ENCODE measurements around the gene UNC5A.

UNC5A gene

DNA sequence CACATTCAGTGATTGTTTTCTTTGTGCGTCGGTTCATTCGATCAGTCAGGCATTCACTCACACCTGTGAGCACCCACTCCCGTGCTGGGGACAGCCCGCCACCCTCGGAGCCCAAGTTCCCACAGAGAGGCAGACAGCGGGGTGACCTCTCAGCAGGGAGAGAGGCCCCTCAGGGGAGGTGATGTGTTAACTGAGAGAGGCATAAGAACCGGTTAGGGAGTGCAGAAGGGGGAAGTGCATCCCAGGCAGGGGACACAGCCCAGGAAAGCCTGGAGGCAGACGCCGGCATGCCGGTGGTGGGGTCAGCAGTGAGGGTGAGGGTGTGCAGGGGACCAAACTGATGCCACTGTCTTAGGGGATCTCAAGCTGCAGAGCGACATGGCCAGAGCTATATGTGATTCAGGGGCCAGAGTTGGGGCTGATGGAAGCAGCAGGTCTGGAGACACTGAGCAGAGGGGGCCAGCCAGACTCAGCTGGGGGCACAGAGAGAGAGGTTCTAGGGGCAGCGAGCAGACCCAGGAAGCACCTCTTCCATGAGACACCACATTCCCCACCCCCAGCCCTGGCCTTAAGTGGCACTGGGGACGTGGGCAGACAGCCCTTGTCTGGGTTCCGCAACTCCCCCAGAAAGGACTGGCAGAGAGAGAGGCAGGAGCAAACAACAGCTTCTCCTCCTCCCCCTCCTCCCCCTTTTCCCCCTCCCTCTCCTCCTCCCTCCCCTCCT is 52.8 kb downstream of the UNC5A start:
- DNase-seq (ENCODE audit: low read depth in 1 of 2, low spot score in 1 of 2) = no peak
- TF ChIP-seq SPI1 (IDR thresholded peaks at IDR 0.05; ENCODE audit: borderline replicate concordance, low read depth) (peak; percentile 55), POLR2AphosphoS5 (IDR thresholded peaks at IDR 0.05; ENCODE audit: low read depth) (no peak), GABPA (IDR thresholded peaks at IDR 0.05; ENCODE audit: low read depth) (no peak)
- TF ChIP-seq, protein P1, sequence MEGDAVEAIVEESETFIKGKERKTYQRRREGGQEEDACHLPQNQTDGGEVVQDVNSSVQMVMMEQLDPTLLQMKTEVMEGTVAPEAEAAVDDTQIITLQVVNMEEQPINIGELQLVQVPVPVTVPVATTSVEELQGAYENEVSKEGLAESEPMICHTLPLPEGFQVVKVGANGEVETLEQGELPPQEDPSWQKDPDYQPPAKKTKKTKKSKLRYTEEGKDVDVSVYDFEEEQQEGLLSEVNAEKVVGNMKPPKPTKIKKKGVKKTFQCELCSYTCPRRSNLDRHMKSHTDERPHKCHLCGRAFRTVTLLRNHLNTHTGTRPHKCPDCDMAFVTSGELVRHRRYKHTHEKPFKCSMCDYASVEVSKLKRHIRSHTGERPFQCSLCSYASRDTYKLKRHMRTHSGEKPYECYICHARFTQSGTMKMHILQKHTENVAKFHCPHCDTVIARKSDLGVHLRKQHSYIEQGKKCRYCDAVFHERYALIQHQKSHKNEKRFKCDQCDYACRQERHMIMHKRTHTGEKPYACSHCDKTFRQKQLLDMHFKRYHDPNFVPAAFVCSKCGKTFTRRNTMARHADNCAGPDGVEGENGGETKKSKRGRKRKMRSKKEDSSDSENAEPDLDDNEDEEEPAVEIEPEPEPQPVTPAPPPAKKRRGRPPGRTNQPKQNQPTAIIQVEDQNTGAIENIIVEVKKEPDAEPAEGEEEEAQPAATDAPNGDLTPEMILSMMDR (IDR thresholded peaks at IDR 0.05; ENCODE audit: insufficient read depth, low read length) = no peak
- TF ChIP-seq, protein P2, sequence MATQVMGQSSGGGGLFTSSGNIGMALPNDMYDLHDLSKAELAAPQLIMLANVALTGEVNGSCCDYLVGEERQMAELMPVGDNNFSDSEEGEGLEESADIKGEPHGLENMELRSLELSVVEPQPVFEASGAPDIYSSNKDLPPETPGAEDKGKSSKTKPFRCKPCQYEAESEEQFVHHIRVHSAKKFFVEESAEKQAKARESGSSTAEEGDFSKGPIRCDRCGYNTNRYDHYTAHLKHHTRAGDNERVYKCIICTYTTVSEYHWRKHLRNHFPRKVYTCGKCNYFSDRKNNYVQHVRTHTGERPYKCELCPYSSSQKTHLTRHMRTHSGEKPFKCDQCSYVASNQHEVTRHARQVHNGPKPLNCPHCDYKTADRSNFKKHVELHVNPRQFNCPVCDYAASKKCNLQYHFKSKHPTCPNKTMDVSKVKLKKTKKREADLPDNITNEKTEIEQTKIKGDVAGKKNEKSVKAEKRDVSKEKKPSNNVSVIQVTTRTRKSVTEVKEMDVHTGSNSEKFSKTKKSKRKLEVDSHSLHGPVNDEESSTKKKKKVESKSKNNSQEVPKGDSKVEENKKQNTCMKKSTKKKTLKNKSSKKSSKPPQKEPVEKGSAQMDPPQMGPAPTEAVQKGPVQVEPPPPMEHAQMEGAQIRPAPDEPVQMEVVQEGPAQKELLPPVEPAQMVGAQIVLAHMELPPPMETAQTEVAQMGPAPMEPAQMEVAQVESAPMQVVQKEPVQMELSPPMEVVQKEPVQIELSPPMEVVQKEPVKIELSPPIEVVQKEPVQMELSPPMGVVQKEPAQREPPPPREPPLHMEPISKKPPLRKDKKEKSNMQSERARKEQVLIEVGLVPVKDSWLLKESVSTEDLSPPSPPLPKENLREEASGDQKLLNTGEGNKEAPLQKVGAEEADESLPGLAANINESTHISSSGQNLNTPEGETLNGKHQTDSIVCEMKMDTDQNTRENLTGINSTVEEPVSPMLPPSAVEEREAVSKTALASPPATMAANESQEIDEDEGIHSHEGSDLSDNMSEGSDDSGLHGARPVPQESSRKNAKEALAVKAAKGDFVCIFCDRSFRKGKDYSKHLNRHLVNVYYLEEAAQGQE (IDR thresholded peaks at IDR 0.05; ENCODE audit: insufficient replicate concordance, low read depth) = no peak
- no peak overlapping the region for H3K27ac ChIP-seq (replicated peaks)
- H3K27me3 ChIP-seq (ENCODE audit: insufficient read depth, poor library complexity, severe bottlenecking) = peaks cover 28% of the 10 kb centered on the region
- H3K4me3 ChIP-seq (replicated peaks; ENCODE audit: insufficient read depth, low read length) = no peak overlapping the region

DNA sequence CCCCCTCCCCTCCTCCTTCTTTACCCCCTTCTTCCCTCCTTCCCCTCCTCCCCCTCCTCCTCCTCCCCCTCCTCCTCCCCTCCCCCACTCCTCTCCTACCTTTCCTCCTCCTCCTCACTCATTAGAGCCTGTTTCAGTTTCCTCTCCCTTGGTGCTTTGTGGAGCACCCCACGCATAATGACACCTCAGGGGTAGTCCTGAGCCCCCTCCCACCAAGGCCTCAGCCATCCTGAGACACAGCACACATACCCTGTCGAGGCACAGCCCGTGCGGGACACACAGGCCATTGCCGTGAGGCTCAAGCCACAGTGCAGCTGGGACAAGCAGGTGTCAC is 53.4 kb downstream of the UNC5A start:
- Histone ChIP-seq H3K27me3 (ENCODE audit: insufficient read depth, poor library complexity, severe bottlenecking) (peaks cover 28% of the 10 kb centered on the region), H3K4me3 (replicated peaks; ENCODE audit: insufficient read depth, low read length) (no peak overlapping the region), H3K27ac (replicated peaks) (no peak overlapping the region)
- TF ChIP-seq, protein P2 (IDR thresholded peaks at IDR 0.05; ENCODE audit: insufficient replicate concordance, low read depth) = no peak
- TF ChIP-seq SPI1 (IDR thresholded peaks at IDR 0.05; ENCODE audit: borderline replicate concordance, low read depth) (no peak), GABPA (IDR thresholded peaks at IDR 0.05; ENCODE audit: low read depth) (no peak), POLR2AphosphoS5 (IDR thresholded peaks at IDR 0.05; ENCODE audit: low read depth) (no peak)
- TF ChIP-seq, protein P1 (IDR thresholded peaks at IDR 0.05; ENCODE audit: insufficient read depth, low read length) = no peak
- no peak for DNase-seq (ENCODE audit: low read depth in 1 of 2, low spot score in 1 of 2)

DNA sequence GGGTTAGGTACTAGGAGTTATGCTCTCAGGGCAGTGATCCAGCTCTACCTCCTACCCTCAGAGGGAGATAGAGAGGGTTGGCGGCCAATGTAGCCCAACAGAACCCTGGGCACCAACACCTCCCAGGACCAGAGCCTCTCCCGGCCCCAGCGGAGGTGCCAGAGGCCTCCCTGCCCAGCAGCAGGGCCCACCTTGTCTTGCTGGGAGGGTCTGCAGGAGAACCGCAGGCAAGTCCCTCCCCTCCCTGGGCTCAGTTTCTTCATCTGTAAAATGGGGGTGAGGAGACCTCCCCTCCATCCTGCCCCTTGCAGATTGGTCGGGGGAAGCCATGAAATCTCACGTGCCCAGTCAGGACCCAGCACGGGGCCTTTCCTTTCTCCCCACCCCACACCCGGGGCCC is 54.4 kb downstream of the UNC5A start:
- TF ChIP-seq, protein P2 (IDR thresholded peaks at IDR 0.05; ENCODE audit: insufficient replicate concordance, low read depth) = no peak
- no peak for TF ChIP-seq SPI1 (IDR thresholded peaks at IDR 0.05; ENCODE audit: borderline replicate concordance, low read depth)
- TF ChIP-seq, protein P1 (IDR thresholded peaks at IDR 0.05; ENCODE audit: insufficient read depth, low read length) = no peak
- no peak for TF ChIP-seq POLR2AphosphoS5 (IDR thresholded peaks at IDR 0.05; ENCODE audit: low read depth)
- no peak for TF ChIP-seq GABPA (IDR thresholded peaks at IDR 0.05; ENCODE audit: low read depth)
- no peak overlapping the region for H3K4me3 ChIP-seq (replicated peaks; ENCODE audit: insufficient read depth, low read length)
- no peak overlapping the region for H3K27ac ChIP-seq (replicated peaks)
- DNase-seq (ENCODE audit: low read depth in 1 of 2, low spot score in 1 of 2) = no peak
- H3K27me3 ChIP-seq (ENCODE audit: insufficient read depth, poor library complexity, severe bottlenecking) = peaks cover 28% of the 10 kb centered on the region
